Astrocyte (in vitro differentiated cells and primary cell): ENCODE measurements around the gene ZBTB8OS.

Experiments used
- EZH2 ChIP-seq: IDR thresholded peaks from 2 replicates; pipeline ENCODE4 v1.6.1; 2012; ENCODE audit warnings: mild to moderate bottlenecking, low read length, inconsistent platforms; ENCODE audit not compliant: insufficient read depth
- TF ChIP-seq, protein P1 (sequence below): IDR thresholded peaks from 2 replicates; pipeline ENCODE4 v1.5.1; 2011; ENCODE audit warnings: low read depth, mild to moderate bottlenecking, inconsistent platforms, low read length, moderate library complexity; ENCODE audit not compliant: insufficient read depth

GRCh38 chr1:32651461-32652073, 1.2 kb upstream of the ZBTB8OS start:
- TF ChIP-seq, protein P1, sequence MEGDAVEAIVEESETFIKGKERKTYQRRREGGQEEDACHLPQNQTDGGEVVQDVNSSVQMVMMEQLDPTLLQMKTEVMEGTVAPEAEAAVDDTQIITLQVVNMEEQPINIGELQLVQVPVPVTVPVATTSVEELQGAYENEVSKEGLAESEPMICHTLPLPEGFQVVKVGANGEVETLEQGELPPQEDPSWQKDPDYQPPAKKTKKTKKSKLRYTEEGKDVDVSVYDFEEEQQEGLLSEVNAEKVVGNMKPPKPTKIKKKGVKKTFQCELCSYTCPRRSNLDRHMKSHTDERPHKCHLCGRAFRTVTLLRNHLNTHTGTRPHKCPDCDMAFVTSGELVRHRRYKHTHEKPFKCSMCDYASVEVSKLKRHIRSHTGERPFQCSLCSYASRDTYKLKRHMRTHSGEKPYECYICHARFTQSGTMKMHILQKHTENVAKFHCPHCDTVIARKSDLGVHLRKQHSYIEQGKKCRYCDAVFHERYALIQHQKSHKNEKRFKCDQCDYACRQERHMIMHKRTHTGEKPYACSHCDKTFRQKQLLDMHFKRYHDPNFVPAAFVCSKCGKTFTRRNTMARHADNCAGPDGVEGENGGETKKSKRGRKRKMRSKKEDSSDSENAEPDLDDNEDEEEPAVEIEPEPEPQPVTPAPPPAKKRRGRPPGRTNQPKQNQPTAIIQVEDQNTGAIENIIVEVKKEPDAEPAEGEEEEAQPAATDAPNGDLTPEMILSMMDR = no peak
- TF ChIP-seq EZH2 = no peak
